GM12864 (cell line): Measurements from ENCODE around the gene GOLGA6D.
"Not testable (repeated sequence)": the region's sequence is repeated elsewhere in the genome, so short reads cannot be mapped to it uniquely, and the experiment has no call there.

Experiments
- DNase-seq: peaks from one replicate; pipeline ENCODE4 v3.0.0-alpha.2; 2011; ENCODE audit warnings: low read depth
- H3K4me3 ChIP-seq: 2 replicates; pipeline ENCODE4 v1.5.1; 2011; ENCODE audit warnings: mild to moderate bottlenecking, low read depth, low read length, control low read depth
- TF ChIP-seq, protein P1 (sequence below): IDR thresholded peaks from 2 replicates; pipeline ENCODE4 v1.5.1; 2011; ENCODE audit warnings: low read depth, mild to moderate bottlenecking, moderate library complexity, low read length, control low read depth, inconsistent platforms; ENCODE audit errors: missing control alignments

The GOLGA6D gene

DNA sequence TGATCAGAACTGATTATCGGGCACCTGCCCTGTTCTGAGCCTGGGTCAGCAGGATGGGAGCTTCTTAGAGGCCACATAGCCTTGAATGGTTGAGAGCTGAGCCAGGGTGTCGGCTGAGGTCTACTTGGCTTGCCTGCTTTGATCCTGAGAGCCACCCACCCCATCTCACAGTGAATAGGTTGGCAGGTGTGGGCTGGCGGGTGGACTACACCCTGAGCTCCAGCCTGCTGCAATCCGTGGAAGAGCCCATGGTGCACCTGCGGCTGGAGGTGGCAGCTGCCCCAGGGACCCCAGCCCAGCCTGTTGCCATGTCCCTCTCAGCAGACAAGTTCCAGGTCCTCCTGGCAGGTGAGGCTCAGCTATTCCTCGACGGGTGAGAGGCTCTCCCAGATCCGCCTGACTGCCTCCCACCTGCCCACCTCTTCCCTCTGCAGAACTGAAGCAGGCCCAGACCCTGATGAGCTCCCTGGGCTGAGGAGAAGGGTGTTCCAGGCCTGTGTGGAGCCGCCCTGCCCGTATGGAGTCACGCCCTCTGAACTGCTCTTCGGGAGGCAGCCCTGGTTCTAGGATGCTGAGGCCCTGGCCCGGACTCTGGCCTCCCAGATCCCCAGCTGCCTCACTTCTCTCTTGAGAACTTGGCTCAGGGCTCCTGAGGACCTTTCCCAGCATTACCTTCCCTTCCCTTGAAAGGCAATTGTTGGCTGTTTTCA is 57.1 kb downstream of the GOLGA6D start:
- H3K4me3 ChIP-seq, result no peak overlapping the region
- TF ChIP-seq, protein P1, sequence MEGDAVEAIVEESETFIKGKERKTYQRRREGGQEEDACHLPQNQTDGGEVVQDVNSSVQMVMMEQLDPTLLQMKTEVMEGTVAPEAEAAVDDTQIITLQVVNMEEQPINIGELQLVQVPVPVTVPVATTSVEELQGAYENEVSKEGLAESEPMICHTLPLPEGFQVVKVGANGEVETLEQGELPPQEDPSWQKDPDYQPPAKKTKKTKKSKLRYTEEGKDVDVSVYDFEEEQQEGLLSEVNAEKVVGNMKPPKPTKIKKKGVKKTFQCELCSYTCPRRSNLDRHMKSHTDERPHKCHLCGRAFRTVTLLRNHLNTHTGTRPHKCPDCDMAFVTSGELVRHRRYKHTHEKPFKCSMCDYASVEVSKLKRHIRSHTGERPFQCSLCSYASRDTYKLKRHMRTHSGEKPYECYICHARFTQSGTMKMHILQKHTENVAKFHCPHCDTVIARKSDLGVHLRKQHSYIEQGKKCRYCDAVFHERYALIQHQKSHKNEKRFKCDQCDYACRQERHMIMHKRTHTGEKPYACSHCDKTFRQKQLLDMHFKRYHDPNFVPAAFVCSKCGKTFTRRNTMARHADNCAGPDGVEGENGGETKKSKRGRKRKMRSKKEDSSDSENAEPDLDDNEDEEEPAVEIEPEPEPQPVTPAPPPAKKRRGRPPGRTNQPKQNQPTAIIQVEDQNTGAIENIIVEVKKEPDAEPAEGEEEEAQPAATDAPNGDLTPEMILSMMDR, result no peak
- no peak for DNase-seq

DNA sequence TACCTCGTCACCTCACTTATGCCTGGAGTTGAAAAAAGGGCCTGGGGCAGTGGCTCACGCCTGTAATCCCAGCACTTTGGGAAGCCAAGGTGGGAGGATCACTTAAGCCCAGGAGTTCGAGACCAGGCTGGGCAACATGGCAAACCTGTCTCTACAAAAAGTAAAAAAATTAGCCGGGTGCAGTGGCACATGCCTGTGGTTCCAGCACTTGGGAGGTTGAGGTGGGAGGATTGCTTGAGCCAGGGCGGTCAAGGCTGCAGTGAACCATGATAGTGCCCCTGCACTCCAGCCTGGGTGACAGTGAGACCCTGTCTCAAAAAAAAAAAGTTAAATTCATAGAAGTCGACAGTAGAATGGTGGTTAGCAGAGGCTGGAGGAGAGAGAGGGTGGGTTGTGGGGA is 59.6 kb downstream of the GOLGA6D start:
- no peak overlapping the region for H3K4me3 ChIP-seq
- TF ChIP-seq, protein P1, result no peak
- DNase-seq, result no peak

DNA sequence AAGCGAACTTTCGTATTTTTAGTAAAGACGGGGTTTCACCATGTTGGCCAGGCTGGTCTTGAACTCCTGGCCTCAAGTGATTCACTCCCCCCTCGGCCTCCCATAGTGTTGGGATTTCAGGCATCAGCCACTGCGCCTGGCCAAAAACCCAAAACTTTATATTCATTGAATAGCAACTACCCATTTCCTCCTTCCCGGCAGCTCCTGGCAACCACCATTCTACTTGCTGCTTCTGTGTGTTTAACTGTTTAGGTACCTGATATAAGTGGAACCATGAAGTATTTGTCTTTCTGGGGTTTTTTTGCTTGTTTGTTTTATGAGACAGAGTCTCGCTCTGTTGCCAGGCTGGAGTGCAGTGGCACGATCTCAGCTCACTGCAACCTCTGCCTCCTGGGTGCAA is 61.3 kb downstream of the GOLGA6D start:
- H3K4me3 ChIP-seq, DNase-seq: not testable (repeated sequence)
